Mucosa of rectum (tissue), 2 donors: ENCODE data around the gene INA.

ENCODE experiments used
- H3K27ac ChIP-seq, 2 donors: one replicate each; pipeline ENCODE4 v1.7.0; 2013; ENCODE audit warnings: inconsistent platforms in 2 of 2, low read depth in 2 of 2, low read length in 2 of 2
- H3K27me3 ChIP-seq, 2 donors: one replicate each; pipeline ENCODE4 v1.7.0; 2013; ENCODE audit warnings: low read length in 2 of 2; ENCODE audit not compliant: control insufficient read depth in 2 of 2, insufficient read depth in 2 of 2
- H3K36me3 ChIP-seq, 2 donors: one replicate each; pipeline ENCODE4 v1.7.0; 2013; ENCODE audit warnings: low read length in 2 of 2; ENCODE audit not compliant: control insufficient read depth in 2 of 2, insufficient read depth in 2 of 2
- H3K4me1 ChIP-seq, 2 donors: one replicate each; pipeline ENCODE4 v1.7.0; 2013; ENCODE audit warnings: low read length in 2 of 2, mild to moderate bottlenecking in 1 of 2; ENCODE audit not compliant: control insufficient read depth in 2 of 2, insufficient read depth in 2 of 2
- H3K4me3 ChIP-seq, 2 donors: one replicate each; pipeline ENCODE4 v1.7.0; 2013; ENCODE audit warnings: low read length in 2 of 2
- H3K9ac ChIP-seq, 2 donors: one replicate each; pipeline ENCODE4 v1.7.0; 2013; ENCODE audit warnings: low read length in 2 of 2, low read depth in 1 of 2, mild to moderate bottlenecking in 1 of 2
- H3K9me3 ChIP-seq, 2 donors: one replicate each; pipeline ENCODE4 v1.7.0; 2013; ENCODE audit warnings: low read length in 2 of 2; ENCODE audit not compliant: control insufficient read depth in 2 of 2
- donor health status: healthy.
- donor health status: Normal muscosa, but diverticular disease.

INA gene

DNA sequence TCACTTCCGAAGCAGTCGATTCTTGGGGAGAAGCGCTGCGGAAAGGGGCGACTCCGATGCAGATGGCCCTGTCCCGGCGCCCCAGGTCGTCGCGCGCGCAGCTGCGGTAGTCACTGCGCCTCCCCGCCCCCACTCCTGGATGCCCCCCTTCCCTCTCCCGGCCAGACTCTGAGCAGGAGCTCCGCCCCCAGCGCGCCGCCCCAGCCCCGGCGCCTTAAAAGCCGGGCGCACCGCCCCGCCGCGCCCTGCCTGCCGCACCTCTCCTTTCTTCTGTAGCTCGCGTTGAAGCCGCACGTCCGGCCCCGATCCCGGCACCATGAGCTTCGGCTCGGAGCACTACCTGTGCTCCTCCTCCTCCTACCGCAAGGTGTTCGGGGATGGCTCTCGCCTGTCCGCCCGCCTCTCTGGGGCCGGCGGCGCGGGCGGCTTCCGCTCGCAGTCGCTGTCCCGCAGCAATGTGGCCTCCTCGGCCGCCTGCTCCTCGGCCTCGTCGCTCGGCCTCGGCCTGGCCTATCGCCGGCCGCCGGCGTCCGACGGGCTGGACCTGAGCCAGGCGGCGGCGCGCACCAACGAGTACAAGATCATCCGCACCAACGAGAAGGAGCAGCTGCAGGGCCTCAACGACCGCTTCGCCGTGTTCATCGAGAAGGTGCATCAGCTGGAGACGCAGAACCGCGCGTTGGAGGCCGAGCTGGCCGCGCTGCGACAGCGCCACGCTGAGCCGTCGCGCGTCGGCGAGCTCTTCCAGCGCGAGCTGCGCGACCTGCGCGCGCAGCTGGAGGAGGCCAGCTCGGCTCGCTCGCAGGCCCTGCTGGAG is at the start of gene INA:
INA (plus strand) TSS at position 243 of the 817 bp plus-strand sequence; CDS start at position 317, 74 bp downstream.
- peaks cover 37 to 43% of the 10 kb centered on the region in 2 donors for H3K27me3 ChIP-seq
- no peak within 1 kb of the TSS for H3K9ac ChIP-seq
- H3K4me3 ChIP-seq: no peak within 1 kb of the TSS
- H3K4me1 ChIP-seq: peaks cover 0 to 3% of the 10 kb centered on the region in 2 donors
- H3K9me3 ChIP-seq: peaks cover 0 to 2% of the 10 kb centered on the region in 2 donors
- no peaks in the 10 kb centered on the region for H3K36me3 ChIP-seq
- H3K27ac ChIP-seq: no peak within 1 kb of the TSS

DNA sequence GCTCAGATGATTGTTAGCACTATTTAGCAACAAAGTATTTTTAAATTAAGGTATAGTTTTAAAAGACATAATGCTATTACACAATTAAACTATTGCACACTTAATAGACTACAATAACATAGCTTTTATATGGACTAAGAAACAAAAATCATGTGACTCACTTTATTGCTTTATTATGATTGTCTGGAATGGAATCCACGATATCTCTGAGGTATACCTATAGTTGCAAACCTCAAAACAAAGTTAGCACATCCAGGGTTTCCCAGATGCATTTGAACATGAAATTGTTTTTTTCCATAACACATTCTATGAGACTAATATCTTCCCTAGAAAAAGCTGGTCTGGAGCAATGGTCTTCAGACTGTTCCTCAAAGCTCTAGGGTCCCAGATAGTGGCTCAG is 49.5 kb upstream of the INA start:
- H3K36me3 ChIP-seq: no peaks in the 10 kb centered on the region
- peak overlapping the region; percentile 24 to 52 for H3K27ac ChIP-seq
- H3K9ac ChIP-seq: no peak overlapping the region
- H3K27me3 ChIP-seq: no peaks in the 10 kb centered on the region
- no peak overlapping the region for H3K4me3 ChIP-seq
- H3K4me1 ChIP-seq: peaks cover 3 to 22% of the 10 kb centered on the region in 2 donors
- H3K9me3 ChIP-seq: peaks cover 3 to 7% of the 10 kb centered on the region in 2 donors

DNA sequence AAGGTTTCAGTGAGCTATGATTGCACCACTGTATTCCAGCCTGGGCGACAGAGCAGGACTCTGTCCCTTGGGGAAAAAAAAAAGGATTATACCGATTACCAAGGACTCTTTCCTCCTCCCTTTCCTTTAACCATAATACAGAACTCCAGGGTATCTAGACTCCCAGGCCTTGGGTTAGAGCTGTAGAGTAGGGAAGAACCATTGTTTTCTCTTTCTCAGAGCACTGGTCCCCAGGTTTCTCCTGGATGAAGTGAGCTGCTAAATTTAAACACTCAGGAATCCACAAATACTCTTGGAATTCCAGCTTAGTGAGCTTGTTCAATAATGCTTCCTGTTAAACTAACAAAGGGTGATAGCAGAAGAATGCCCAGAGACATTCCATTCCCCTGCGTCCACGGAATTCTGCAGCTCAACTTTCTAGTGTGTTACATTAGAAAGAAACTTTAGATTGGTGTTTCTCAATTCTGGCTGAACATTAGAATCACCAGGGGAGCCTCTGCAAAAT is 45.8 kb upstream of the INA start:
- H3K9me3 ChIP-seq: no peaks in the 10 kb centered on the region
- H3K36me3 ChIP-seq: no peaks in the 10 kb centered on the region
- no peaks in the 10 kb centered on the region for H3K27me3 ChIP-seq
- no peak overlapping the region for H3K9ac ChIP-seq
- H3K4me3 ChIP-seq: no peak overlapping the region
- no peak overlapping the region for H3K27ac ChIP-seq
- peaks cover 3 to 19% of the 10 kb centered on the region in 2 donors for H3K4me1 ChIP-seq

GRCh38 chr10:103232131-103232673 is 44.7 kb upstream of the INA start:
- Histone ChIP-seq H3K36me3 (no peaks in the 10 kb centered on the region), H3K27me3 (no peaks in the 10 kb centered on the region), H3K9ac (peak overlapping the region in 1 of 2 donors; percentile 9), H3K9me3 (no peaks in the 10 kb centered on the region), H3K4me1 (peaks cover 0 to 13% of the 10 kb centered on the region in 2 donors), H3K27ac (peak overlapping the region in 1 of 2 donors; percentile 3), H3K4me3 (no peak overlapping the region)

GRCh38 chr10:103232772-103233488 is 44.0 kb upstream of the INA start:
- H3K4me1 ChIP-seq: peaks cover 0 to 7% of the 10 kb centered on the region in 2 donors
- H3K4me3 ChIP-seq: no peak overlapping the region
- no peak overlapping the region for H3K27ac ChIP-seq
- H3K27me3 ChIP-seq: no peaks in the 10 kb centered on the region
- H3K9ac ChIP-seq: no peak overlapping the region
- H3K36me3 ChIP-seq: no peaks in the 10 kb centered on the region
- no peaks in the 10 kb centered on the region for H3K9me3 ChIP-seq

- Histone ChIP-seq H3K27me3 (no peaks in the 10 kb centered on the region), H3K9me3 (no peaks in the 10 kb centered on the region), H3K4me1 (peaks cover 10 to 23% of the 10 kb centered on the region in 2 donors), H3K36me3 (no peaks in the 10 kb centered on the region), H3K4me3 (no peak overlapping the region), H3K9ac (no peak overlapping the region), H3K27ac (no peak overlapping the region)
Observed at GRCh38 chr10:103235775-103236174, 41.2 kb upstream of the INA start.

- Histone ChIP-seq H3K36me3 (no peaks in the 10 kb centered on the region), H3K27me3 (no peaks in the 10 kb centered on the region), H3K27ac (peak overlapping the region; percentile 83 to 88), H3K4me3 (no peak overlapping the region), H3K4me1 (peaks cover 15 to 35% of the 10 kb centered on the region in 2 donors), H3K9me3 (no peaks in the 10 kb centered on the region), H3K9ac (no peak overlapping the region)
Observed at GRCh38 chr10:103238506-103239252, 38.3 kb upstream of the INA start.

GRCh38 chr10:103241262-103242011 is 35.5 kb upstream of the INA start:
- Histone ChIP-seq H3K4me1 (peaks cover 15 to 35% of the 10 kb centered on the region in 2 donors), H3K27me3 (no peaks in the 10 kb centered on the region), H3K27ac (peak overlapping the region; percentile 83 to 88), H3K36me3 (no peaks in the 10 kb centered on the region), H3K9ac (peak overlapping the region; percentile 34 to 68), H3K9me3 (no peaks in the 10 kb centered on the region), H3K4me3 (peak overlapping the region; percentile 54 to 63)

DNA sequence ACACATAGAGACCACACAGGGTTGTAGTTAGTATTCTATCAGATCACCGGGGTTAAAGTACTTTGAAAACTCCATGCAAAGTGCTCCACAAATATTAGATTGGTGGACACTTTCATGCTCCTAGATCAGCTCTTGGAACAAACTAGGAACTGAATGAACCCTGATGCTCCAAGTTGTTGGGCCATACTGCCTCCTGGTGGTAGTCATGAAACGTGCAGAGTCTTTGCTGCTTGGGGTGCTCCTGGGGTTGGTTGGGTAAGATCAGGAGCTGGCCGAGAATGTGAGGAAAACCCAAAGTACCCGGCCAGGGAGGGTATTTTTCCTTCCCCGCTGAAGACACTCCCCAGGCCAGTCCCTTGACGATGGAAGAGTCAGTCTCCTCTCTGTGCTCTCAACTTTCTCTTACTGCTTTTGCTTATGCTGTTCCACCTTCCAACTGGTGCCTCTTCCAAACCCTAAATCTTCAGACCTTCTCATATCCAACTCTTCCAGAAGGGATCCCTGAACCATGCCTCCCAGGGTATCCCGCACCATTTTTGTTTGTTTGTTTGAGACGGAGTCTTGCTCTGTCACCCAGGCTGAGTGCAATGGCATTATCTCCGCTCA is 32.2 kb upstream of the INA start:
- no peaks in the 10 kb centered on the region for H3K36me3 ChIP-seq
- H3K9ac ChIP-seq: no peak overlapping the region
- H3K4me3 ChIP-seq: no peak overlapping the region
- H3K4me1 ChIP-seq: peaks cover 15 to 22% of the 10 kb centered on the region in 2 donors
- H3K27me3 ChIP-seq: no peaks in the 10 kb centered on the region
- H3K9me3 ChIP-seq: no peaks in the 10 kb centered on the region
- no peak overlapping the region for H3K27ac ChIP-seq
